Measurements from ENCODE around the gene TEN1.

The TEN1 gene

DNA sequence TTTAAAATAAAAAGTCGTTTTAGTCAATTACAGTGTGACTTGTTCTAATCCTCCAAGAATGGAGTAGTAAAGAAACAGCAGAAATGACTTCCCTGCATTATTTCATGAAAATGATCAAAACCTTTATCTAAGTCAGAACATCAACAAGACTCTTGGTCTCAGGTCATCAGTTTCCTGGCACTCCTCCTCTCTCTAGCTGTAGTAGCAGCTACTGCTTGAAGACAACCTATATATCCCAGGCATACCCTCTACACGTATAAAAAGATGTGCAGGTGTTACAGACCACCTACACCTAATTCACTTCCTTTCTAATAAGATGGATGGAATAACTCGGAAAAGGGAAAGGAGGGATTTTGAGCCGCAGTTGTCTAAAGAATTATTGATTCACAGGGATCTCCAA, 36.6 kb upstream of the TEN1 start:
- TF ChIP-seq, protein P1, sequence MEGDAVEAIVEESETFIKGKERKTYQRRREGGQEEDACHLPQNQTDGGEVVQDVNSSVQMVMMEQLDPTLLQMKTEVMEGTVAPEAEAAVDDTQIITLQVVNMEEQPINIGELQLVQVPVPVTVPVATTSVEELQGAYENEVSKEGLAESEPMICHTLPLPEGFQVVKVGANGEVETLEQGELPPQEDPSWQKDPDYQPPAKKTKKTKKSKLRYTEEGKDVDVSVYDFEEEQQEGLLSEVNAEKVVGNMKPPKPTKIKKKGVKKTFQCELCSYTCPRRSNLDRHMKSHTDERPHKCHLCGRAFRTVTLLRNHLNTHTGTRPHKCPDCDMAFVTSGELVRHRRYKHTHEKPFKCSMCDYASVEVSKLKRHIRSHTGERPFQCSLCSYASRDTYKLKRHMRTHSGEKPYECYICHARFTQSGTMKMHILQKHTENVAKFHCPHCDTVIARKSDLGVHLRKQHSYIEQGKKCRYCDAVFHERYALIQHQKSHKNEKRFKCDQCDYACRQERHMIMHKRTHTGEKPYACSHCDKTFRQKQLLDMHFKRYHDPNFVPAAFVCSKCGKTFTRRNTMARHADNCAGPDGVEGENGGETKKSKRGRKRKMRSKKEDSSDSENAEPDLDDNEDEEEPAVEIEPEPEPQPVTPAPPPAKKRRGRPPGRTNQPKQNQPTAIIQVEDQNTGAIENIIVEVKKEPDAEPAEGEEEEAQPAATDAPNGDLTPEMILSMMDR (IDR thresholded peaks at IDR 0.05), result no peak

DNA sequence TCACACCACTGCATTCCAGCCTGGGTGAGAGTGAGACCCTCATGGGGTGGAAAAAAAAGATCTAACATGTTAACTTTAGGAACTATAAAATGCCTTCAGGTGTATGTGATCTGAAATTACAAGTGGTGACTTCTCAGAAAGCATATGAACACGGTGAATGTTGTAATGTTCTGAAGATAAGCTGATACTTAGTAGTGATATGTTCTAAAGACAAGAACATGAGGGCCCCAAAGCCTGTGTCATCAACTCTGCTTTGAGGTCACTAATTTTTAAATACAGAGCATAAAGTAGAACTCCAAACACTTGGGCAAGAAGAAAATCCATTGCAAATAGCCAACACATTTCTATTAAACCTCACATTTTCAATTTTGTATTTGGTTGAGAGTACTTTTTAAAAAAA, 35.5 kb upstream of the TEN1 start:
- TF ChIP-seq, protein P1 (IDR thresholded peaks at IDR 0.05), result no peak

DNA sequence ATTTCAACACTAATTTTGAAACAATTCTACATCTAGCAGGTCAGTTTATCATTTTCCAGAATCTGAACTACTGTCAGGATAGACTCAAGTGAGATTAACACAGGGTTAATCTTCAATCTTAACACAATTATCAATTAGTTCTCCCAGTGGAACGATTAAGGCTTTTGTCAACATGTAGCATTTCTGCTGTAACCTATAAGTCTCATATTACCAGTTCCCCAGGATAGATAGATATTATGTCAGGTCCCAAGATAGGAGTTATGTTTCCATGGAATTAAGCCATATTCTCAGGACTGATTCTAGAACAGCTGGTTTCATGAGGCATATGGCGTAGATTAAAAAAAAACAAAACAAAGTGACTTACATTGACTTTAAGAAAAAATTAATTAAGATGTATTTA, 33.8 kb upstream of the TEN1 start:
- TF ChIP-seq, protein P1 (IDR thresholded peaks at IDR 0.05), result no peak

DNA sequence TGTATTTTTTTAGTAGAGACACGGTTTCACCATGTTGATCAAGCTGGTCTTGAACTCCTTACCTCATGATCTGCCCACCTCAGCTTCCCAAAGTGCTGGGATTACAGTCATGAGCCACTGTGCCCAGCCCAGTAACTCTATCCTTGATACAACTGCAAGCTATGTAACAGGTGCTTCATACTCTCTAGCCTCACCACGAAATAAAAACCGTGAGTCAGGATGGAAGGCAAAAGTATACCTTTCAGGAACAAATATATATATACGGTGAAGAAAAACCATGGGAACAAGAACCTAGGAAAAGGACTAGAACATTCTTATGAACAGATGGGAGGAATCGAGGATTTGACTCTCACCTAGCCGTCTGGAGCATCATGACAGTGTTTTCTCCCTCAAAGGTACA, 28.6 kb upstream of the TEN1 start:
- TF ChIP-seq, protein P1 (IDR thresholded peaks at IDR 0.05), result no peak

DNA sequence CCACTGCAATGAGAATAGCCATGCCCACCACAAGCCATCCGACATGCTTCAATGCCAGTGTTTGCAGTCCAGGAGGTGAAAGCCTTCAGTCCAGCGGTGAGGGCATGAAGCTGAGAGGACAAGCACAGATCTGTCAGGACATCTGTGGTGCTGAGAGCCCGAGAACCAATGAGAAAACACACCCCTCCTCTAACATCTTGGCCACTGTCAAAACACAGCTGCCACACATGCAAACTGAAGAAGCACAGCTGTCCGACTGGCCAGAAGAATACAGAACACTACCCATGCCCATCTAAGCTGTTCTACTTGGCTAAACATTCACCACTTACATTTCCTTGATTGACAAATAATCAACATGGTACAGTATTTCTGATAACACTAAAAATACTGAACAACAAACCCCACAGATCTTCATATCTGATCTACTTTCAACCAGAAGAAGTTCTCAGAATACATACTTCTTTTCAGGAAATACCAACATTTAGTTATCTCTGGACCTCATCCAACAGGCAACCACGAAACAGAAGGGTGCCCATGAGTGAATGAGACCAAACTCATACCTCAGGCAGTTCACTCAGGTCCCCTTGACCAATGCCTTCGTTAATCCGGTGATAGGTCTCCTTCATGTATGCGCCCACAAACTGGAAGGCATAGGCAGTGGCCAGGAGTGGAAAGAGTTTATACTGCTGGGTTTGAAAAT, 28.0 kb upstream of the TEN1 start:
- TF ChIP-seq, protein P1 (IDR thresholded peaks at IDR 0.05), result no peak

DNA sequence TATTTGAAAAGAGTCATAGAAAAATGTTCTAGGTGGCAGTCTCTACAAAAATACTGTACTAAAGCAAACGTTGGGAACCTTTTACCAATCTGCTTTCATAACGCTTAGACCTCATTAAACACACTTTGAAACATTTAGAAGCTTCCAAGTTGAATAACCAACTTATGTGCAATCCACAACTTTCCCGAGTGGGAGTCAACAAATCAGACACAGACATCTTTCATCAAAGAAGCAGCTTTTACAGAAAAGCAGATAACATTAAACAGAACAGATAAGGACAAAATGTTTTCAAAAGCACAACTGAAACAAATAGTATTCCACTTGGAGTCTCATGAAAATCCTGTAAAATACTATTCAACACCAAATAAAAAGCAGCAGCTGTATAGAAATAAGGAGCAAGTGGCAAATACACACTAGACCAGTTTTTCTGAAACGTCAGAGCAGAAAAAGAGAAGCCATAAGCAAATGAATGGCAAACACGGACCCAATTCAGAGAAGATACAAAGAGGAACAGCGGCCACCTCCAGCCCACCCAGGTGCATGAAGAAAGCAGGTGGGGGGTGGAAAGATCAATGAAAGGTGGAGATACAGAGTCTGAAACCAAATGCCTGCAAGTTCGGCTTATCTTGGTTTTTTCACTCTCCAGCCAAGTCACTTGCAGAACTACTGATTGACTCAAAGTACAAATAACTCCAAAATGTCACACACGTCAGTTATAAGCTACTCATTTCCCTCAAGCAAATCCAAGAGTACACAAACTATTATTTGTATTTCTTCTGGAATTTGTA, 19.8 kb upstream of the TEN1 start:
- TF ChIP-seq, protein P1 (IDR thresholded peaks at IDR 0.05), result no peak

DNA sequence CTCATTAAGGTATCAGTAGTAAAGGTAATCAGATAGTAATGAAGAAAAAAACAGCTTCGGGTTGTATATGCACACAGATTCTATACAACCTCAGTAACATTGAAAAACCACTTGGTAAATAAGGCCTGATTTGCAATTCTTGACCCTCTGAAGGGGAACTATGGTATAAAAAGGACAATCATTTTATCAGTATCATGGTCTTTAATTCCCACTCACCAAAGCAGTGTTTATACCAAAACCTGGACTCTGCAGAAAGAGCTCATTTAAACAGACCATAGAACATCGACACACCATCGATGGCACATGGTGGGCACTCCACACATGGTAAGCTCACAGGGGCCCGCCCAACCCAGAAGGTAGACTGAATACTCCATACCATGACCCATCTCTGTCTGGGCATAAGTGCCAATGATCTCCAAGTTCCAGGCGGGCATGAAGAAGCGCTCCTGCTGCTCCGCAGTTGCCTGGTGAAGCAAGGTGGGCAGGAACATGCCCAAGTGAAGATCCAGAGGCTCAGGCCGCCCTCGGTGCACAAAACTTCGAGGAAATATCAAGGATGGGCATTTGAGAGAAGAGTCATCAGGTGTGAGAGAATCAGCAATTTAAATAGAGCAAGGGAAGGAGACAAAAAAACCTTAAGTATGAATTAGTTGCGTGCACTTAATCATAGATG, 19.1 kb upstream of the TEN1 start:
- TF ChIP-seq, protein P1 (IDR thresholded peaks at IDR 0.05), result no peak
